ENCODE measurements around the gene FIGNL2. TPM values are rescaled to one million over a fixed set of nuclear protein-coding genes. Genes with fewer than 3 reads are reported as not detected.
A peak's percentile ranks its signal among the peaks of the same experiment; 100 is the strongest.

The FIGNL2 gene
- total RNA-seq, 1 donor from 2014 or later: 0.69 TPM

- Mint-ChIP-seq H3K36me3 (ENCODE audit: low read depth) (no peaks in the 10 kb centered on the region), H3K27me3 (peaks cover 49% of the 10 kb centered on the region), H3K9me3 (no peaks in the 10 kb centered on the region), H3K4me1 (peaks cover 10% of the 10 kb centered on the region), H3K4me3 (peak overlapping the region; percentile 48), H3K27ac (no peak overlapping the region)
- intact Hi-C loops (cut with micrococcal nuclease): loop anchor here (5.0 kb wide), 1 partner anchor 59 kb away; no protein-coding TSS in a partner anchor
- no peak for ATAC-seq (ENCODE audit: low read depth)
- POLR2A ChIA-PET: no interaction called here
- no peak for TF ChIP-seq CTCF (IDR thresholded peaks at IDR 0.05)
- DNase-seq: no peak
- CTCF ChIA-PET: interaction anchor here (0.9 kb wide), 1 partner anchor 62 kb away, joined by 3 read pairs; no protein-coding TSS in a partner anchor
Measured at GRCh38 chr12:51812871-51813270, 35.6 kb downstream of the FIGNL2 start.

GRCh38 chr12:51811203-51812202 lies 37.0 kb downstream of the FIGNL2 start:
- no peak for DNase-seq
- H3K9me3 Mint-ChIP-seq: no peaks in the 10 kb centered on the region
- ATAC-seq (ENCODE audit: low read depth): no peak
- peaks cover 10% of the 10 kb centered on the region for H3K4me1 Mint-ChIP-seq
- ChIA-PET CTCF (no interaction called here), POLR2A (no interaction called here)
- no peaks in the 10 kb centered on the region for H3K36me3 Mint-ChIP-seq (ENCODE audit: low read depth)
- no peak overlapping the region for H3K27ac Mint-ChIP-seq
- H3K27me3 Mint-ChIP-seq: peaks cover 50% of the 10 kb centered on the region
- no peak for TF ChIP-seq CTCF (IDR thresholded peaks at IDR 0.05)
- H3K4me3 Mint-ChIP-seq: no peak overlapping the region
- intact Hi-C loops (cut with micrococcal nuclease): loop anchor here (5.0 kb wide), 1 partner anchor 61 kb away; no protein-coding TSS in a partner anchor

- TF ChIP-seq CTCF (IDR thresholded peaks at IDR 0.05): no peak
- no peaks in the 10 kb centered on the region for H3K9me3 Mint-ChIP-seq
- intact Hi-C loops (cut with micrococcal nuclease): no loop called here
- DNase-seq: no peak
- H3K27me3 Mint-ChIP-seq: peaks cover 39% of the 10 kb centered on the region
- no peak overlapping the region for H3K4me3 Mint-ChIP-seq
- no peaks in the 10 kb centered on the region for H3K36me3 Mint-ChIP-seq (ENCODE audit: low read depth)
- ATAC-seq (ENCODE audit: low read depth): peak; percentile 44
- POLR2A ChIA-PET: no interaction called here
- no peak overlapping the region for H3K27ac Mint-ChIP-seq
- H3K4me1 Mint-ChIP-seq: peaks cover 5% of the 10 kb centered on the region
- CTCF ChIA-PET: no interaction called here
Measured at GRCh38 chr12:51809193-51809592, 39.3 kb downstream of the FIGNL2 start.

GRCh38 chr12:51806896-51807295 lies 41.6 kb downstream of the FIGNL2 start:
- H3K9me3 Mint-ChIP-seq: no peaks in the 10 kb centered on the region
- DNase-seq: no peak
- ATAC-seq (ENCODE audit: low read depth): no peak
- no peak overlapping the region for H3K4me3 Mint-ChIP-seq
- CTCF ChIA-PET: no interaction called here
- peaks cover 31% of the 10 kb centered on the region for H3K27me3 Mint-ChIP-seq
- H3K4me1 Mint-ChIP-seq: peaks cover 5% of the 10 kb centered on the region
- no peak overlapping the region for H3K27ac Mint-ChIP-seq
- POLR2A ChIA-PET: no interaction called here
- no peak for TF ChIP-seq CTCF (IDR thresholded peaks at IDR 0.05)
- intact Hi-C loops (cut with micrococcal nuclease): no loop called here
- H3K36me3 Mint-ChIP-seq (ENCODE audit: low read depth): no peaks in the 10 kb centered on the region

GRCh38 chr12:51801027-51801426 lies 47.5 kb downstream of the FIGNL2 start:
- no peaks in the 10 kb centered on the region for H3K36me3 Mint-ChIP-seq (ENCODE audit: low read depth)

More at GRCh38 chr12:51801027-51801426, 47.5 kb downstream of the FIGNL2 start:
- ChIA-PET CTCF (no interaction called here), POLR2A (no interaction called here)
- intact Hi-C loops (cut with micrococcal nuclease): no loop called here
- Mint-ChIP-seq H3K27ac (no peak overlapping the region), H3K4me1 (no peaks in the 10 kb centered on the region), H3K4me3 (no peak overlapping the region), H3K27me3 (no peaks in the 10 kb centered on the region), H3K9me3 (no peaks in the 10 kb centered on the region)
- ATAC-seq (ENCODE audit: low read depth) (no peak), DNase-seq (no peak)
- TF ChIP-seq CTCF (IDR thresholded peaks at IDR 0.05): no peak
